ENCODE results near the gene KCNC4. TPM values are rescaled to one million over a fixed set of nuclear protein-coding genes. Genes with fewer than 3 reads are reported as not detected.
A peak's percentile ranks its signal among the peaks of the same experiment; 100 is the strongest.

The KCNC4 gene
- 10 to 100 TPM; 11.0 to 19.4 (median 15.0) TPM for total RNA-seq
- total RNA-seq (2013) = 3.8 TPM
- total RNA-seq = 9.7 to 33.3 (median 18.2) reads per million in 29 experiments

DNA sequence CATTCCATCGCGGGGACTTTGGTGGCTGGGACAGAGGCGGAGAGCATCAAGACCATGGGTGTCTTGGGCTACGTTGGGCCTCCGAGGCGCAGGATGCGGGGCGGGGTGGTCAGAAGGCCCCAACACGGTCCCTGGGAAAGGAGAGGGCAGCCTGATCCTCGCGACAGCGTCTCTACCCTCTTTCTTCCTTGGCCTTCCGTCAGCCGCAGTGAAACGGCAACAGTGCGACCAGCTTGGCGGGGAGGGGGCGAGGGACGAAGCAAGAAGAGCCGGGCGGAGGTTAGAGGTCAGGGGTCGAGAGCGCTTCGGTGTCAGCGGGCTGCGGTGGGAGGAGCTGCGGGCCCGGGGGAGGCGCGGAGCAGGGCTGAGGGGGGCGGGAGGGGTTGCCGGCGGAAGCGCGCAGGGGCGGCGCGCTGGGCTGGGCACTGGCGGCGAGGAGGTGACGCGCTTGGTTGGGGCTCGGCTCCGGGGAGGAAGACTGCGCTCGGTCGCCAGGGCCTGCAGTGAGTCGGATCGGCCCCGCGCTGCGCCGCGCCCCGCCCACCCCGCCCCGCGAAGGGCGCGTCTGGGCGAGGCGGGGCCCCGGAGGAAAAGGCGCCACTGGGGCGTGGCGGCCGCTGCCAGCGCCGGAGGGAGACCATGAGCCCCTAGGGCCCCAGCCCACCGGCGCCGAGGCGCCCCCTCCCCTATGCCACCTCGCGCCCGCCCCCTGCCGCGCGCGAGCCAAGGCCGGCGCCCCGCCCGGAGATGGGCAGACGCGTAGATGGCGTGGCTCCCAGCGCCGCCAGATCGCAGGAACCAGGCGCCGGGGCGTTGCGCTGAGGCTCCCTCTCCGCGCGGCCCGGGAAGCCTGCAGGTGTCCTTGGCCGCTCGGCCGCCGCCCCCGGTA is at the start of gene KCNC4:
KCNC4 (plus strand) TSS at position 600 of the 889 bp plus-strand sequence. CDS start 1,186 bp downstream, outside the sequence.
- H3K4me1 Mint-ChIP-seq = peaks cover 56 to 60% (median 57%) of the 10 kb centered on the region in 3 donors
- H3K4me3 ChIP-seq (ENCODE audit: control insufficient read depth in 1 of 2, extremely low read depth in 1 of 2, low read length in 1 of 2) = peak within 1 kb of the TSS; percentile 67 to 76
- peak within 1 kb of the TSS; percentile 93 for H3K27ac ChIP-seq (ENCODE audit: low read length)

DNA sequence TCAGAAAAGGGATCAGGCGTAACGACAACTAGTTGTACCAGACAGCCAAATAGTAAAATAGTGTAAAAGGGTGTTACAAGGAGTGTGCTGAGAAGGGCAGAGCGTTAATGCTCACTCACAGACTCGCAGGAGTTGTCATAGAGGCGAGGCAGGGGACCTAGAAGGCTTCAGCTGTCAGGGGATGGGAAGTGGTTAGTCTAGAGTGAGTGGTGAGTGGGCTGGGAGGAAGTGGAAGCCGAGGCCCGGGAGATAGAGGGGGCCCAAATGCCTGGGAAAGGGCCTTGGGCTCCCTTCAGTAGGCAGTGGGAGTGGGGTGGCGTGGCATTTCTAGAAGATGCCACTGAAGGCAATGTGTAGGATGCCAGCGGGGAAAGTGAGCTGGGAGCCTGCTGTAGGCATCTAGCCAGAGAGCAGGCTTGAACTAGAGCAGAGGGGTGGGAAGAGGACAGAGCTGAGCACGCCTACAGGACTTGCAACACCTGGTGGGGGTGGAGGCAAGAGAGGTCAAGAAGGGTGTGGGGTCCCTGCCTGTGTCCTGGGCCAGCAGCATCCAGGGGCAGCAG is 49.5 kb upstream of the KCNC4 start:
- Histone ChIP-seq H3K9me3 (no peaks in the 10 kb centered on the region), H3K4me3 (ENCODE audit: control insufficient read depth in 1 of 2, extremely low read depth in 1 of 2, low read length in 1 of 2) (no peak overlapping the region), H3K27me3 (replicated peaks in 1 of 2; ENCODE audit: control insufficient read depth in 2 of 2, extremely low read depth in 1 of 2, insufficient read depth in 2 of 2, low read length in 1 of 2) (peaks cover 0 to 55% of the 10 kb centered on the region in 2 experiments), H3K27ac (ENCODE audit: low read length) (no peak overlapping the region), H3K36me3 (ENCODE audit: control insufficient read depth in 2 of 2, extremely low read depth in 1 of 2, insufficient read depth in 1 of 2, low read length in 1 of 2) (no peaks in the 10 kb centered on the region), H3K4me1 (ENCODE audit: control insufficient read depth in 1 of 2, extremely low read depth in 1 of 2, insufficient read depth in 2 of 2, low read length in 2 of 2) (no peaks in the 10 kb centered on the region)
- peaks cover 0 to 5% (median 0%) of the 10 kb centered on the region in 3 donors for H3K9me3 Mint-ChIP-seq
- CTCF ChIA-PET = no interaction called here
- no peaks in the 10 kb centered on the region for H3K4me1 Mint-ChIP-seq
- POLR2A ChIA-PET = no interaction called here
- ATAC-seq (replicated peaks in 1 of 4) (no peak), DNase-seq (no peak)
- peaks cover 3% of the 10 kb centered on the region for H3K36me3 Mint-ChIP-seq
- 38% methylated on average over 10 of the region's 10 CpGs for WGBS (ENCODE audit: insufficient coverage)
- H3K4me3 Mint-ChIP-seq = no peak overlapping the region
- peaks cover 28 to 58% of the 10 kb centered on the region in 2 donors for H3K27me3 Mint-ChIP-seq
- no peak overlapping the region for H3K27ac Mint-ChIP-seq

More for the DNA sequence above, at the start of gene KCNC4:
- Mint-ChIP-seq H3K27ac (peak within 1 kb of the TSS; percentile 91 to 94), H3K4me3 (peak within 1 kb of the TSS; percentile 79 to 90 (median 86)), H3K27me3 (no peaks in the 10 kb centered on the region), H3K36me3 (no peaks in the 10 kb centered on the region), H3K9me3 (no peaks in the 10 kb centered on the region)
- Histone ChIP-seq H3K9me3 (no peaks in the 10 kb centered on the region), H3K27me3 (replicated peaks in 1 of 2; ENCODE audit: control insufficient read depth in 2 of 2, extremely low read depth in 1 of 2, insufficient read depth in 2 of 2, low read length in 1 of 2) (peaks cover 0 to 13% of the 10 kb centered on the region in 2 experiments), H3K36me3 (ENCODE audit: control insufficient read depth in 2 of 2, extremely low read depth in 1 of 2, insufficient read depth in 1 of 2, low read length in 1 of 2) (no peaks in the 10 kb centered on the region), H3K4me1 (ENCODE audit: control insufficient read depth in 1 of 2, extremely low read depth in 1 of 2, insufficient read depth in 2 of 2, low read length in 2 of 2) (peaks cover 8 to 52% of the 10 kb centered on the region in 2 experiments)
- ChIA-PET CTCF (interaction anchor here (1.0 to 10.0 kb wide), 8 partner anchors 34 to 707 kb away, joined by 3 to 181 read pairs (median 13); partner anchors contain the start of gene RBM15 (in 1 of the 2)), POLR2A (interaction anchor here in 1 of 2 donors (1.0 kb wide), 1 partner anchor 129 kb away, joined by 3 read pairs; the partner anchor contains the start of gene RBM15)
- WGBS (ENCODE audit: insufficient coverage) = 4% methylated on average over 92 of the region's 103 CpGs
- ATAC-seq (replicated peaks in 1 of 4) (peak; percentile 87 to 91 (median 88)), DNase-seq (peak; percentile 81 to 96 (median 90))

DNA sequence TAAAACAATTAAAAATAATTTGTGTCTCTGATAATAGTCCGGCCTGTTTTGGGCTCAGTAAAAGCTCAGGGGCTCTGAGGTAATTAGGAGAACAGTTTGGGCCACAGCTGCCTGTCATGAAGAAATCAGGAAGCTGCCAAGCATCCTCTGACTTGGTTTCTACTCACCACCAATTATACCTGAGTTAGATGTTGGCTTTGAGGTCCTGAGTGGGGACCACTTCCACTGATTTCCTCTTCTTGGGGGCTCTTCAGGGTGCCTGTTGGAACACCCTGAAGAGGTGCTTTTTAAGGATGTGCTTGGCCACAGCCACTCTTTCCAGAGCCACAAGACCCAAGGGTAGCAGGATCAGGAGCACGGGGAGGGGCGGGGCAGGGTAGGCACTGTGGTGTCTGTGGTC is 48.9 kb upstream of the KCNC4 start:
- no peaks in the 10 kb centered on the region for H3K9me3 ChIP-seq
- no peaks in the 10 kb centered on the region for H3K4me1 Mint-ChIP-seq
- POLR2A ChIA-PET = no interaction called here
- no peaks in the 10 kb centered on the region for H3K4me1 ChIP-seq (ENCODE audit: control insufficient read depth in 1 of 2, extremely low read depth in 1 of 2, insufficient read depth in 2 of 2, low read length in 2 of 2)
- H3K27me3 ChIP-seq (replicated peaks in 1 of 2; ENCODE audit: control insufficient read depth in 2 of 2, extremely low read depth in 1 of 2, insufficient read depth in 2 of 2, low read length in 1 of 2) = peaks cover 0 to 51% of the 10 kb centered on the region in 2 experiments
- no peak overlapping the region for H3K27ac ChIP-seq (ENCODE audit: low read length)
- H3K36me3 ChIP-seq (ENCODE audit: control insufficient read depth in 2 of 2, extremely low read depth in 1 of 2, insufficient read depth in 1 of 2, low read length in 1 of 2) = no peaks in the 10 kb centered on the region
- CTCF ChIA-PET = no interaction called here
- ATAC-seq (replicated peaks in 1 of 4) (no peak), DNase-seq (no peak)
- H3K4me3 Mint-ChIP-seq = no peak overlapping the region
- peaks cover 3% of the 10 kb centered on the region for H3K36me3 Mint-ChIP-seq
- peaks cover 28 to 52% of the 10 kb centered on the region in 2 donors for H3K27me3 Mint-ChIP-seq
- no CpG with 5 or more reads among the region's 3 CpGs for WGBS (ENCODE audit: insufficient coverage)
- H3K9me3 Mint-ChIP-seq = peaks cover 0 to 5% (median 0%) of the 10 kb centered on the region in 3 donors
- H3K4me3 ChIP-seq (ENCODE audit: control insufficient read depth in 1 of 2, extremely low read depth in 1 of 2, low read length in 1 of 2) = no peak overlapping the region
- H3K27ac Mint-ChIP-seq = no peak overlapping the region

DNA sequence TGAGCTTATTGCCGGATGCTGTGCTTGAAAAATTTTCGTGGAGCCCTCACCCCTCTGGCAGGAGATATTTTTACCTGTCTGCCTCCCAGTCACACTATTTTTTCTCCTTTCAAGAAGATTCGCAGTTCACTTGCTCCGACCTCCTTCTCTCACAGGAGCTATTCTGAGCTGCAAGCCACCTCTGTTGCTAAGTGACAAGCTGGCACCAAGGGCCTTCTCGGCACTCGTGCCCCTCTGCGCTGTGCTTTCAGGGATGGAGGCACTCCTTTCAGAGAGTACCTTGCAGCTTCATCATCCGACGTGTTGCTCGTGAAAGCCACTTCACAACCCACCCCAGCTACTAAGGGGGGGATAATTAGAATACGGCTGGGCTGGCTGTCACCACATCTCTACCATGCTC is 48.3 kb upstream of the KCNC4 start:
- H3K4me1 ChIP-seq (ENCODE audit: control insufficient read depth in 1 of 2, extremely low read depth in 1 of 2, insufficient read depth in 2 of 2, low read length in 2 of 2) = no peaks in the 10 kb centered on the region
- Mint-ChIP-seq H3K4me3 (no peak overlapping the region), H3K4me1 (no peaks in the 10 kb centered on the region), H3K27me3 (peaks cover 21 to 46% of the 10 kb centered on the region in 2 donors), H3K27ac (no peak overlapping the region), H3K36me3 (peaks cover 3% of the 10 kb centered on the region), H3K9me3 (peaks cover 0 to 5% (median 0%) of the 10 kb centered on the region in 3 donors)
- no peak for ATAC-seq (replicated peaks in 1 of 4)
- H3K27me3 ChIP-seq (replicated peaks in 1 of 2; ENCODE audit: control insufficient read depth in 2 of 2, extremely low read depth in 1 of 2, insufficient read depth in 2 of 2, low read length in 1 of 2) = peaks cover 0 to 47% of the 10 kb centered on the region in 2 experiments
- CTCF ChIA-PET = no interaction called here
- 81% methylated on average over 4 of the region's 11 CpGs for WGBS (ENCODE audit: insufficient coverage)
- no peak overlapping the region for H3K27ac ChIP-seq (ENCODE audit: low read length)
- no peak for DNase-seq
- no peaks in the 10 kb centered on the region for H3K36me3 ChIP-seq (ENCODE audit: control insufficient read depth in 2 of 2, extremely low read depth in 1 of 2, insufficient read depth in 1 of 2, low read length in 1 of 2)
- H3K9me3 ChIP-seq = no peaks in the 10 kb centered on the region
- no peak overlapping the region for H3K4me3 ChIP-seq (ENCODE audit: control insufficient read depth in 1 of 2, extremely low read depth in 1 of 2, low read length in 1 of 2)
- POLR2A ChIA-PET = no interaction called here

DNA sequence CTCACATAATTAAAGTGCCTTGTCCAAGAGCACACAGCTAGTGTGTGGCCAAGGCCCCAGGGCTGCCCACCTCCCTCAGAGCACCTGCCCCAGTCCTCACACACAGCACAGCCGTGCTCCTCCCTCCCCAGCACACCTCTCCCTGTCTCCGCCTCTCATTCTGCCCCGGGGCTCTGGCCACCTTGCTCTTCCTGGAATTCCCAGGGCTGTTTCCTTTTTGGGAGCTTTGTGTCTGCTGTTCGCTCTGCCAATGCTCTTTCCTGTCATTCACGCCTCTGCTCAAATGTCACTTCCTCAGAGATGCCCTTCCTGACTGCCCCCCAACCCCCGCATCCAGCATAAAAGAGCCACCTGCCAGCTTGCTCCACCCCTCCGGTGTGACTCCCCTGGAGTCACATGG is 46.5 kb upstream of the KCNC4 start:
- Histone ChIP-seq H3K36me3 (ENCODE audit: control insufficient read depth in 2 of 2, extremely low read depth in 1 of 2, insufficient read depth in 1 of 2, low read length in 1 of 2) (no peaks in the 10 kb centered on the region), H3K4me1 (ENCODE audit: control insufficient read depth in 1 of 2, extremely low read depth in 1 of 2, insufficient read depth in 2 of 2, low read length in 2 of 2) (no peaks in the 10 kb centered on the region), H3K27ac (ENCODE audit: low read length) (no peak overlapping the region), H3K4me3 (ENCODE audit: control insufficient read depth in 1 of 2, extremely low read depth in 1 of 2, low read length in 1 of 2) (no peak overlapping the region), H3K9me3 (no peaks in the 10 kb centered on the region), H3K27me3 (replicated peaks in 1 of 2; ENCODE audit: control insufficient read depth in 2 of 2, extremely low read depth in 1 of 2, insufficient read depth in 2 of 2, low read length in 1 of 2) (peaks cover 0 to 35% of the 10 kb centered on the region in 2 experiments)
- ATAC-seq (replicated peaks in 1 of 4) (no peak), DNase-seq (no peak)
- Mint-ChIP-seq H3K36me3 (peaks cover 3% of the 10 kb centered on the region), H3K9me3 (no peaks in the 10 kb centered on the region), H3K4me3 (no peak overlapping the region), H3K27ac (no peak overlapping the region), H3K4me1 (no peaks in the 10 kb centered on the region), H3K27me3 (peaks cover 10 to 39% of the 10 kb centered on the region in 2 donors)
- 33% methylated on average over 7 of the region's 7 CpGs for WGBS (ENCODE audit: insufficient coverage)
- ChIA-PET CTCF (no interaction called here), POLR2A (no interaction called here)

DNA sequence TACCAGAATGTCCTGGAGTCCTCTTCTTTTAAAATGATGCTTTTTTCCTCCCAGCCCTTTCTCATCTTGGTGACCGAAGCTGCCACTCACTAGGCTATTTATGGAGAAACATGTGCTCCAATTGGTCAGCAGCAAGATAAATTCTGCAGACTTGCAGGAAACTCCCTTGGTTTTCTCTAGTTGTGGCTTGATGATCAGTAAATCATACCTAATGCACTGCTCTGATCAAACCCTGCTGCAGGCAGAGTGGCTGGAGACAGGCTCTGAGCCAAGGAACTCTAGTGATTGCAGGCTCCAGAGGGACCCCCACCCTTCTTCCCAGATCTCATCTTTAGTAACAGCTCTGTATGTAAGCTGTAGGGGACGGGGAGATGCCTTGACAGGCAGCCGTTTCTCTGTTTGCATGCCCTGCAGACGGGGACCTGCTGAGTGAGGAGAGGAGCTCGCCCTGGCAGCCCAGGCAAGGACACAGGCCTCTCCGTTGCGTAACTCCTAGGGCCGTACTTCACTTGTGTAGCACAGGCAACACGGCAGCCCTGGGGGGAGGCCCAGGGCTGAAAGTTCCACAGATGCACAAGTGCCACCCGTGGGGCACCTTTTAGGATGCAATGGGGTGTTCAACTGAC is 45.3 kb upstream of the KCNC4 start:
- Mint-ChIP-seq H3K27me3 (peaks cover 10 to 28% of the 10 kb centered on the region in 2 donors), H3K36me3 (peaks cover 3% of the 10 kb centered on the region), H3K9me3 (no peaks in the 10 kb centered on the region), H3K27ac (no peak overlapping the region), H3K4me3 (no peak overlapping the region), H3K4me1 (no peaks in the 10 kb centered on the region)
- H3K36me3 ChIP-seq (ENCODE audit: control insufficient read depth in 2 of 2, extremely low read depth in 1 of 2, insufficient read depth in 1 of 2, low read length in 1 of 2) = no peaks in the 10 kb centered on the region
- ChIA-PET POLR2A (no interaction called here), CTCF (no interaction called here)
- H3K27ac ChIP-seq (ENCODE audit: low read length) = no peak overlapping the region
- H3K27me3 ChIP-seq (replicated peaks in 1 of 2; ENCODE audit: control insufficient read depth in 2 of 2, extremely low read depth in 1 of 2, insufficient read depth in 2 of 2, low read length in 1 of 2) = peaks cover 0 to 30% of the 10 kb centered on the region in 2 experiments
- H3K9me3 ChIP-seq = no peaks in the 10 kb centered on the region
- 69% methylated on average over 10 of the region's 10 CpGs for WGBS (ENCODE audit: insufficient coverage)
- DNase-seq (no peak), ATAC-seq (replicated peaks in 1 of 4) (no peak)
- H3K4me1 ChIP-seq (ENCODE audit: control insufficient read depth in 1 of 2, extremely low read depth in 1 of 2, insufficient read depth in 2 of 2, low read length in 2 of 2) = no peaks in the 10 kb centered on the region
- no peak overlapping the region for H3K4me3 ChIP-seq (ENCODE audit: control insufficient read depth in 1 of 2, extremely low read depth in 1 of 2, low read length in 1 of 2)
